Activated CD8-positive, alpha-beta memory T cell treated with anti-CD3 and anti-CD28 coated beads, Interleukin-2, amount 50 U/mL, for 1 hour (primary cell): Measurements from ENCODE around the gene HES4.
A peak's percentile ranks its signal among the peaks of the same experiment; 100 is the strongest.
"Not testable (repeated sequence)": the region's sequence is repeated elsewhere in the genome, so short reads cannot be mapped to it uniquely, and the experiment has no call there.

Experiments
- DNase-seq: peaks from one replicate; pipeline ENCODE4 v3.0.0-alpha.2; 2020; ENCODE audit errors: extremely low read depth

HES4 gene

DNA sequence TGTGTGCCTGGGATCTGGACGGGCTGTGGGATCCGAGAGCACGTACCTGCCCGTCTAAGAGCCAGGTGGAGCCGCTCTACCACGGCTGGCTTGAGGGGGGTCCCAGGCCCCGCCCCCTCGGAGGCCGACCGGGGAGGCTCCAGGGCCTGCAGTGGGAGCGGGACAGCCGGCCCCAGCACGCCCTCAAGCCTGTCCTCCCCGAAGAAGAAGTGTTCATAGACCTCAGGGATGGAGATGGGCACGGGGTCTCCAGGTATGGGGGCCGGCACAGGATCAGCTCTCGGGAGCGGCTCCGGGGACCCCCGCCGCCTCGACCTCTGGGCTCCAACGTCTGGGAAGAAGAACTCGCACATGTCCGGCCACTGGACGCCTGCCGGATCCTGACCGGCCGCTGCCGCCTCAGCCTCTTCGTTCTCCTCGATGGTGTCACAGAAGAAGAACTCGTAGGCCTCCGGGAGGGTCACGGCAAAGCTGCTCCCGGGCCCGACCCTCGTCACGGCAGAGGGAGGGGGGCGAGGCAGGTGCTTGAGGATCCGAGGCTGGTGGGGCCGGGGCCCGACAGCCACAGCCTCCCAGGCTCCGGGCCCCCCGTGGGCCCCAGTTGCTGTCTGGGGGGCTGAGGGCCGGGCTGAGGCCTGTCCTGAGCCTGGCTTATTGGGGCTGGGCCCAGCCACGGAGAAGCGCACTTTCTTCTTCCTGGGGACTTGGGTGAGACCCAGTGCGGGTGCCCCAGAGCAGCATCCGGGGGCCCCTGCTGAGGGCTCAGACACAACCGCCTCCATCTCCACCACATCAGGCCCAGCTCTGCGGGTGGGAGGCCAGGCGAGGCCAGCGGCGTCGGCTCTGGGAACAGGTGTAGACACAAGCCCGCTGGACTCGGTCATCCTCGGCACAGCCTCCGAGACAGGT is 20.8 kb downstream of the HES4 start:
- no peak for DNase-seq

DNA sequence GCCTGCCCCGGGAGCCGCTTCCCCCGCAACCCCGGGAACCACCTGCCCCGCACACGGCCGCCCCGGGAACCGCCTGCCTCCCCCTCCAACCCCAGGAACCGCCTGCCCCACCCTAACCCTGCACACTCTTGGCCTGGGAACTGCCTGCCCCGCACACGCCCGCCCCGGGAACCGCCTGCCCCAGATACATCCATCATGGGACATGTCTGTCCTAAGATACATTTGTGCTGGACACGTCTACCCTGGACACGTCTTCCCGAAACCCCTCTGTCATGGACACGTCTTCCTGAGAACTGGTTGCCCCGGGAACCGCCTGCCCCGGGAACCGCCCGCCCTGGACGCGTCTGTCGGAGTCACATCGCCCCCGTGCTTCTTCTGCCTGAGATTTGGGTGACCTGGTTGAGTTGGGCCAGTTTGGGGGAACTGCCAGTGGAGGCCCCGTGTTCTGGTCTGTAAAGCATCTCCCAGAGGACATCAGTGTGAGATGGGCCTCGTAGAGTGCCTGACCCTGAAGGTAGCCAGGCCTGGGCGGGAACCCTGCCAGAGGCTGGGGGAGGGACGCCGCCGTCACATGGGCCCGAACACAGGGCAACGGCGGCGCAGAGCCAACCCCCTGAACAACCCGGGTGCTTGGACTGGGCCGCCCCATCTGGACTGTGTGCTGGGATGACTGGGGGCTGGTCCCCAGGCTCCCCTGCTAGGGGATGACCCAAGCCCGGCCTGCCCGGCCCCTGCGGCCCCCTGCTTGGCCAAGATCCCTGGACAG is 21.6 kb downstream of the HES4 start:
- DNase-seq = no peak

DNA sequence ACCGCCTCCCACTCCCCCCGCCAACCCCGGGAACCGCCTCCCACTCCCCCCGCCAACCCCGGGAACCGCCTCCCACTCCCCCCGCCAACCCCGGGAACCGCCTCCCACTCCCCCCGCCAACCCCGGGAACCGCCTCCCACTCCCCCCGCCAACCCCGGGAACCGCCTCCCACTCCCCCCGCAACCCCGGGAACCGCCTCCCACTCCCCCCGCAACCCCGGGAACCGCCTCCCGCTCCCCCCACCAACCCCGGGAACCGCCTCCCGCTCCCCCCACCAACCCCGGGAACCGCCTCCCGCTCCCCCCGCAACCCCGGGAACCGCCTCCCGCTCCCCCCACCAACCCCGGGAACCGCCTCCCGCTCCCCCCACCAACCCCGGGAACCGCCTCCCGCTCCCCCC is 23.1 kb downstream of the HES4 start:
- DNase-seq = not testable (repeated sequence)

DNA sequence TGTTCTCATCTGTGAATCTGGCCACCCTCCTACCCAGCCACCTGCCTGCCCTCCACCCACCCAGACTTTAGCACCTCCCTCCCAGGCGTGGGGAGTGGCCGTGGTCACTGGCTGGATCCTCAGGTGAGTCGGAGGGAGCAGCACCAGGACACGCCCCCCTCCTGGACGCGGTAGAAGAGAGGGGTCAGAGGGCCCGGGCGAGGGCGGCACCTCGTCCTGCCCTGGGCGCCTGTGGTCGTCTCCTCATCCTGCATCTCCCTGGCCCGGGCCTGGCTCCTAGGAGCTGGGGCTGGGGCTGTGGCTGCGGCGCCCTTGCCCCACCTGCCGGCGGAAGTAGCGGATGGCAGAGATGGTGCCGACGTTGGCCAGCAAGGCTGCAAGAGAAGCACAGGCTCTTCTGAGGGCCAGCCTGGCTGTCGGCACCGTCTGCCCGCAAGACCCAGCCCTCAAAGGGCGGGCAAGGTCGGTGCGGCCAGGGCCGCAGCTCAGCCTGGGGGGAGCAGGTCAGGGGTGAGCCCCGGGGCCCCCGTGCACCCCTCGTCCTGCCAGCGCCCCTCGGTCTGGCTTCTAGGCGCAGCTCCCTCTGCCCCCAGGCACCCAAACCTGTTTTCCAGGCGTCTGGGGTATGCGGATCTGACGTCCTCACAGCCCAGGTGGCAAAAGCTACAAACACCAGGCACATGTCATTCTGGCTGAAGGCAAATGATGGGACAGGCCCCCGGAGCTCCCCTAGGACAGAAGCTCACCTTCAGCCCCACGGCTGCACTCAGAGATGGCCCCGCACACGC is 23.8 kb downstream of the HES4 start:
- no peak for DNase-seq

DNA sequence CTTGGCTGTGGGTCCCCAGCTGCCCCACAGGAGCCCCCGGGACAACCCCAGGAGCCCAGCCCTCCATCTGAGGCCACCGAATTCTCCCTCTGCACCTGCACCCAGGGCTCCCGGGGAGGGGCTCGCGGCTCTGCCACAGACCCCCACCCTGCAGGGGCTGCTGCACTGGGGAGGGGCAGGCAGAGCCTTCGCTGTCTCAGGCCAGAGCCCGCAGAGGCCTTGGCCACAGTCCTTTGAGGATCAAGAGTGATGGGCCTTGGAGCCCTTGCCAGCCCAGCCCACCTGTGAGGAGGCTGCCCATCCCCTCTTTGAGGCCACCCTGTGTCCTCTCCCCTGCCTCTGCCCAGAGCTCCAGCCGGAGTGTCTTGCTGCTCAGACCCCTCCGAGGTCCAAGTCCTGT is 24.5 kb downstream of the HES4 start:
- DNase-seq = no peak

DNA sequence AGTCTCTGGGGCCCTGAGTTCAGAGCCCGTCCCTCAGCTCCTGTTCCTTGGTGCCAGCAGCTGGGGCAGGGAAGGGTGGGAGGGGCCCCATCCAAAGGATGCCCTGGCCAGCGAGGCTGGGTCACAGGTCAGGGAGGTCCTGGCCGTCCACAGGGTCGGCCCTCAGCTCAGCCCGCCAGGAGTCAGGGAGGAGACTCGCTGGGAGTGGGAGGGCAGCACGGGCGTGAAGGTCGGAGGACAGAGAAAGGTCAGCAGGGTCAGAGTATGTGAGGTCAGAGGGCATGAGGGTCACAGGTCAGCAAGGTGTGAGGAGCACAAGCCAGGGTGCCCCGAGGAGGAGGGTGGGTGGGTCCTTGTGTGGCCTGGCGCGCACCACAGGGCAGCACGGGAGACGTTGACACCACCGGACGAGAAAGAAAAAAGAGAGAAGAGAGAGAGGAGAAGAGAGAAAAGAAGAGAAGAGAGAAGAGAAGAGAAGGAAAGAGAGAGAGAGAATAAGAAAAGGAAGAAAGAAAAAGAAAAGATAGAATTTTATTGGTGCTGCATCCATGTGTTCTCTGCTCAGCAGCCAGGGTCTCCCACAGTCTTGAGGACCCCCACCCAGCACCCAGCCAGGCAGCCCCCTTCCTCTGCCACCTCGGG is 25.1 kb downstream of the HES4 start:
- DNase-seq = no peak

DNA sequence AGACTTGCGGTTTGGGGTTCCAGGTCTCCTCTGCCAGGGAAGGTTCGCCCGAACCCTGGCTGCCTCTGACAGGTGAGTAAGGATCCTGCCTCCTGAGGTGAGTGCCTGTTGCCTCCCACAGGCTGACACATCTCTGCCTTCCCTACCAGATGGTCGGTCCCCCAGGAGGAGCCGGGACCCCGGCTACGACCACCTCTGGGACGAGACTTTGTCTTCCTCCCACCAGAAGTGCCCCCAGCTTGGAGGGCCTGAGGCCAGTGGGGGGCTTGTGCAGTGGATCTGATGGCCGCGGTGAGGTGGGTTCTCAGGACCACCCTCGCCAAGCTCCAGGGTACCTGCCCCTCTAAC is 25.6 kb downstream of the HES4 start:
- DNase-seq = no peak

DNA sequence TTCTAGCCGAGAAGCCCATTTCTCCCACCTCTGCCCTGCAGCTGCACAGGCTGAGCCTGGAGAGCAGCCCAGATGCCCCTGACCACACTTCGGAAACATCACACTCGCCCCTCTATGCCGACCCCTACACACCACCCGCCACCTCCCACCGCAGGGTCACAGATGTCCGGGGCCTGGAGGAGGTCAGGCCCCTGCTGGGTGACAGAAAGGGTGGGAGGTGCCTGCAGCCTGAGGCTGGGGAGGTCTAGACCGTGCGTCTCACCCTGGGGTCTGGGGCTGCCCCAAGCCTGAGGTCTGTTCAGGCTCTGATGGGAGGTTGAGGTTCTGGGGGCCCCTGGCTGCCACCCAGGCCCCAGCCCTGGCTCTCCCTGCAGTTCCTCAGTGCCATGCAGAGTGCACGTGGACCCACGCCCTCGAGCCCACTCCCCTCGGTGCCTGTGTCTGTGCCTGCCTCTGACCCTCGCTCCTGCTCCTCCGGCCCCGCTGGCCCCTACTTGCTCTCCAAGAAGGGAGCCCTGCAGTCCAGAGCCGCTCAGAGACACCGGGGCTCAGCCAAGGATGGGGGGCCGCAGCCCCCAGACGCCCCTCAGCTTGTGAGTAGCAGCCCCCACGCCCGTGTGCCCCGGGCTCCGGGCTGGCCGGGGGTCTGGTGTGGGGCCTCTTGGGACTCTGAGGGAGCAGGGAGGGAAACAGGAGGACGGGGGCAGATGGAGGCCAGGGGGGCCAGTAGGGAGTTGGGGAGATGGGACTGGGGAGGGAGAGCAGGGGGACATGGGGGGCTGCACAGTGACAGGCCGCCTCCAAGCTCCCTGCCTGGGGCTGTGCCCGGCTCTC is 26.2 kb downstream of the HES4 start:
- no peak for DNase-seq

DNA sequence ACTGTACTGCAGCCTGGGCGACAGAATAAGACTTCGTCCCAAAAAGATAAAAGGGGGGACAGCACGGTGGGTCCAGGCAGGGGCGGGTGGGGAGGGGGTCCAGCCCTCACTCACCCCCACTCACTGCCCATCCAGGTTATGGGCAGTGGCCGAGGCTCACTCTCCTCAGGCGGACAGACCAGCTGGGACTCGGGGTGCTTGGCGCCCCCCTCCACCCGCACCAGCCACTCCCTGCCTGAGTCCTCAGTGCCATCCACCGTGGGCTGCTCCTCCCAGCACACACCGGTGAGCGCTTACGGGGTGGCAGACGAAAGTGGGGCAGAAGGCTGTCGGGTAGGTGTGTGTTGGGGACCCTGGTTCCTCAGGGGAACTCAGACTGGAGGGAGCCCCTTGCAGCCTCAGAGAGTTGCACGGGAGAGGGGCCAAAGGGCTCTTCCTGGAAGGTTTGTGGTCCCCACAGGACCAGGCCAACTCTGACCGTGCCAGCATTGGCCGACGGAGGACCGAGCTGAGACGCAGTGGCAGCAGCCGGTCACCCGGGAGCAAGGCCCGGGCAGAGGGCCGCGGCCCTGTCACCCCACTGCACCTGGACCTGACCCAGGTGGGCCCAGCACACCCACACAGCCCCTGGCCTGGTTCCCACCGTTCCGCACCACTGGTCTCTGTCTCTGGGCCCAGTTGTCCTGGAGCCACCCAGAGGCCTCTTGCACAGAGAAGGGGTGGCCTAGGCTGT is 27.0 kb downstream of the HES4 start:
- no peak for DNase-seq

DNA sequence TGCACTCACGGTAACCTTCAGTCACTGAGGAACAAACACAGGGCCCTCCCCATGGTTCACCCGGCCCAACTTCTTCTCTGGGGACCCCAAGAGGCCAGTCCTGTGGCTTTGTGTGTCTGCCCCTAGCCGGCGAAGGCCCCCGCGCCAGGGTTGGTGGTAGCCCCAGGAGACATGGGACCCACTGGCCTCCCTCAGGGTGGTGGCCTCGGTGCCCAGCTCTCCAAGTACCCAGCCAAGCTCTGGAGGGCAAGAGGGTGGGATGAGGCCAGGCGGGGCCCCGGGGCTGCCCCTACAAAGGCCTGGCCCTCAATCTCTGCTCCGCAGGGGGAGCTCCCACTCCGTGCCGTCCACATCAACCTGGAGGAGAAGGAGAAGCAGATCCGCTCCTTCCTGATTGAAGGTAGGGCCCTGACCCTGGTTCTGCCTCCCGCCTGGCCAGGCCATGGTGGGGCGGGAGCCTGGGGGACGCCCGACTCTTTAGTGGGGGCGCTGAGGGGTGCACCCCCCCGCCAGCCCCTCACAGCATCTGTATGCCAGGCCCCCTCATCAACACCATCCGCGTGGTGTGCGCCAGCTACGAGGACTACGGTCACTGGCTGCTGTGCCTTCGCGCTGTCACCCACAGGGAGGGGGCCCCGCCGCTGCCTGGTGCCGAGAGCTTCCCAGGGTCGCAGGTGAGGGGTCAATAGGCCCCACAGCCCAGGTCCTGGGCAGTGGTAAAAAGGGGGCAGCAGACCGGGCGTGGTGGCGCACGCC is 28.0 kb downstream of the HES4 start:
- no peak for DNase-seq

DNA sequence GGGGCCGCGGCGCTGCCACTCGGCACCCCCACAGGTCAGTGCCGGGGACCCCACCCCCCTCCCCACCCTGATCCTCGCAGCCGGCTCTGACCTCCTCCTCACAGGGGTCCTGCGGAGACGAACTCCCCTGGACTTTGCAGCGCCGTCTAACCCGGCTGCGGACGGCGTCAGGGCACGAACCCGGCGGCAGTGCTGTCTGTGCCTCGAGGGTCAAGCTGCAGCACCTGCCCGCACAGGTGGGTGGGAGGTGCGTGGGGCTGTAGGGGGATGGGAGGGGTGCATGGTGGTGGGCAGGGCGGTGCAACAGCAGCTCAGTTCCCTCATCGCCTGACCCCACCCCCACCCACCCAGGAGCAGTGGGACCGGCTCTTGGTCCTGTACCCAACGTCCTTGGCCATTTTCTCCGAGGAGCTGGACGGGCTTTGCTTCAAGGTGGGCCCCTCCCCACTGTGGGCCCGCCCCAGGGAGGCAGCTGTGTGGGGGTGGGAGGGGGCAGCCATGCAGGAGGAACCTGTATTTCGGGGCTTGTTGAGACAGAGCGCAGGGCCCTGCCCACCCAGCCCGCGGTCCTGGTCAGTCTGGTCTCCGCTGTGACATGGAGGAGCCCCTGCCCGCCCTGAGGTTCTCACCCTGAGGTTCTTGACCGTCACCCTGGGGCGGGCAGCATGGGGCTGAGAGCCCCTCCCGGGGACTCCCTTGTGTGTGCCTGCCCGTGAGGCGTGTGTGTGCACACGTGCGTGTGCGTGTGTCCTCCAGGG is 28.7 kb downstream of the HES4 start:
- DNase-seq = no peak

DNA sequence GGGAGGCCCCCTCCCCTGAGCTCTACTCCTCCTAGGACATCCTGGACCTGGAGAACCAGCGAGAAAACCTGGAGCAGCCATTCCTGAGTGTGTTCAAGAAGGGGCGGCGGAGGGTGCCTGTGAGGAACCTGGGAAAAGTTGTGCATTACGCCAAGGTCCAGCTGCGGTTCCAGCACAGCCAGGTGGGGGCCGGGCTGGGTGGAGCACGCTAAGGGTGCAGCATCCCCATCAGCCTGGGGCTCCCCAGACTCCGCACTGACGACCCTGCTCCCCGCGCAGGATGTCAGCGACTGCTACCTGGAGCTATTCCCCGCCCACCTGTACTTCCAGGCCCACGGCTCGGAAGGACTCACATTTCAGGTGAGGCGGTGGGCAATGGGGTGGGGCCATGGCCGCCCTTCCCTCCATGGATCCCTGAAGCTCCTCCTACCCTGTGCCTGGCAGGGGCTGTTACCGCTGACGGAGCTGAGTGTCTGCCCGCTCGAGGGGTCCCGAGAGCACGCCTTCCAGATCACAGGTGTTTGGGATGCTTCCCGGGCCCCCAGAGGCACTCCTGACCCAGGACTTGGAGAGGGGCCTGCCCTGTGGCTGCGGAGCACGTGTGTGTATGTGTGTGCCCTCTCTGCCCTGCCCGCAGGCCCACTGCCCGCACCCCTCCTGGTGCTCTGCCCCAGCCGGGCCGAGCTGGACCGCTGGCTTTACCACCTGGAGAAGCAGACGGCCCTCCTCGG is 29.5 kb downstream of the HES4 start:
- DNase-seq = no peak

DNA sequence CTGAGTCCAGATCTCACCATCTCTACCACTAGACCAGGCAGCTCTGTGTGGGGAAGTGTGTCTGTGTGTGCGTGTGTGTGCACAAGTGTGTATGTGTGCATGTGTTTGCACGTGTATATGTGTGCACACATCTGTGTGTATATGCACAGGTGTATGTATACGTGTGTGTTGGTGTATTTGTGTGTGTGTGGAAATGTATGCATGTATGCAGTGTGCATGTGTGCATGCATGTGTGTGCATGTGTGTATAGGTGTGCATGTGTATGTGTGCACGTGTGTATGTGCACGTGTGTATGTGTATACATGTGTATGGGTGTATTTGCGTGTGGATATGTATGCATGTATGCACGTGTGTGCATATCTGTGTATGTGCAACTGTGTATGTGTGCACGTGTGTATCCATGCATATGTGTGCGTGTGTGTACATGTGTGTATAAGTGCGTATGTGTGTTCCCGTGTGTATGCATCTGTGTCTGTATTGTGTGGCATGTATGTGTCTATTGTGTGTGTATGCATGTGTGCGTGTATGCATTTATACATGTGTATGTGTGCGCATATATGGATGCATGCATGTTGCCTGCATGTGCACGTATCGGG is 30.5 kb downstream of the HES4 start:
- DNase-seq = no peak

DNA sequence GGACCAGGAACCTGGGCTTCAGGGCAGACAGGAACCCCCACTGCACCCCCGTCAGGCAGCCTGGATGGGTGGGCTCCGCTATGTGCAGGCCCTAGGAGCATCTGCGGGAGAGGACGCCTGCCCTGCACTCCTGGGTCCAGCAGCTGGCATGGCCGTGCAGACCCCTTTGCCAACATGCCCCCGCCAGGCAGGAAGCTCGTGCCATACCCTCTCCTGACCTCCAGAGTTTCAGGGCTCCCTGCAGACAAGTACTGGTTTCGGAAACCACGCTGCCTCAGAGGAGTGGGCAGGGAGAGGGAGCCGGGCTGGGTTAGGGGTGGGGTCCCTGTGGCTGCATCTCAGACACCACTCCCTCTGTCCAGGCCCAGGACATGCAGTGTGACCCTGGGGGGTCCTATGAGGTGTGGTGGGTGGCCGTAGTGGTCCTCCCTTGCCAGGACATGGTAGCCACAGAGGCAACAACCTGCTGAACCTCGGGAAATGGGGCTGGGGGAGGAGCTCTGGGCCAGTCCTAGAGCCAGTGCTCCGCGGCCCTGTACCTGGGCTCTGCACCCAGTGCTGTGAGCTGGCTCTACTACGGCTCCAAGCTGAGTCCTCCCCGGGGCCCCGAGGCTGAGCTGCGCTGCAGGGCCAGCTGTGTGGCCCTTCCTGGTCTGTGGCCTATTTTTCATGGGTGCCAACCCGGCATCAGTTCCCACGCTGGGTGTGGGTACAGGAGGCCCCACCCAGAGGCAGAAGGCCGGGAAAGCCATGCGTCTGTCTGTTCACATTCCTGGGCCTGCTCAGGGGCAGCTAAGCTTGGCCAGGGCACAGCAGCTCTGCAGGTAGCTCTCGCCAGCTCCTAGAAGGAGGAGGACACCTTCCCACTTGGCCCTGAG is 32.2 kb downstream of the HES4 start:
- no peak for DNase-seq

DNA sequence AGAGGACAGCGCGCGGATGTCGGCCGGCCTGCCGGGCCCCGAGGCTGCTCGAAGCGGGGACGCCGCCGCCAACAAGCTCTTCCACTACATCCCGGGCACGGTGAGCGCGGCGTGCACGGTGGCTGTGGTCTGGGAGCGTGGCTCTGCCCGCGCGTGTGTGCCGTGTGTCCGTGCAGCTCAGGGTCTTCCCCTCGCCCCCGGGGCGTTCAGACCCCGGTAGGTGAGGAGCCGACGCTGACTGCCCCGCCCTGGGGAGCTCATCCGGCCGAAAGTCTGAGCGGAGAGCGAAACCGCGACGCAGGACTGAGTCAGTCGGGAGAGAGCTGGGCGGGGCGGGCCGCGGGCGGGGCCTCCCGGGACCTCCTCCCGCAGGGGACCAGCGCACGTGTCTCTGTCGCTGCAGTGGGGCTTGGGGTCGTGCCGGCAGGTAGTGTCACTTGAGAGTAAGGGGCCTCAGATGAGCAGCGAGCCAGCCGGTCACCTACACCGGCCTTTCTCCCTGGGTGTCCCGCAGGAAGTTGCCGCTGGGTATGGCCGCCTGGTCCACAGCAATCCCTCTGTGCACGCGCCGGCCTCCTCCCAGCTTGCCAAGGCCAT is 33.1 kb downstream of the HES4 start:
- DNase-seq = peak; percentile 52

DNA sequence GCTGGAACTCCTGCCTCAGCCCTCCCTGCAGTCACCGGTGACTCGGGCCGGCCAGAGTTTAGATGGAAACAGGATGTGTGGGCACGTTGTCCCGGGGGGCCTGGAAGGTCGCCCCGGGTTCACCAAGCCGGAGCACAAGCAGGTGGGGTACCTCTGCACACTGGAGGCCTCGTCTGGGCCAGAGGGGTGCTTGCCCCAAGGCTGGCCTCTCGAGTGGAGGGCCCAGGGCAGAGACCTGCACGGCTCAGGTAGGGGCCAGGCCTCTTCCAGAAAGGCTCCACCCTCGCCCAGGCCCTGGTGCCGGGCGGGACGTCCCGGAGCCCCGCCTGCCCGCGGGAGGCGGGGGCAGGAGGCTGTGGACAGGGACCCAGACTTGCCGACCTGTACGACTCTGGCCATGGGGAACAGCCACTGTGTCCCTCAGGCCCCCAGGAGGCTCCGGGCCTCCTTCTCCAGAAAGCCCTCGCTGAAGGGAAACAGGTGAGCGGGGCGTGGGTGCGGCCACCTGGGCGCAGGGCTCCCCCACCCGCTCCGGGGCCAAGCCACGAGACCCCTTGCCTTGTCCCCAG is 33.7 kb downstream of the HES4 start, which contains the start of gene PLEKHN1:
TSS of gene PLEKHN1 (plus strand) at position 348 of the 569 bp plus-strand sequence. CDS start at position 398, 50 bp downstream.
- no peak for DNase-seq
